ENCODE results near the gene LILRB4. TPM values are rescaled to one million over a fixed set of nuclear protein-coding genes. Genes with fewer than 3 reads are reported as not detected.

The LILRB4 gene
- total and polyA plus RNA-seq, 12 donors, result 0.83 to 26.4 (median 10.6) TPM

- Histone ChIP-seq H3K36me3 (replicated peaks in 1 of 2) (no peaks in the 10 kb centered on the region), H3K9me3 (replicated peaks in 1 of 3) (no peaks in the 10 kb centered on the region), H3K4me3 (no peak overlapping the region), H3K27ac (no peak overlapping the region), H3K4me1 (replicated peaks in 1 of 2) (no peaks in the 10 kb centered on the region), H3K27me3 (peaks cover 3% of the 10 kb centered on the region)
- WGBS, 4 donors, result 27 to 29% (median 28%) methylated on average over 6 of the region's 6 CpGs
- no peak for DNase-seq
- TF ChIP-seq CTCF (IDR thresholded peaks at IDR 0.05) (peak; percentile 36 to 56 (median 50)), POLR2A (IDR thresholded peaks at IDR 0.05) (no peak)
- intact Hi-C loops (cut with DNase I), result no loop called here
These were observed 9.5 kb upstream of the LILRB4 start for GRCh38 chr19:54653181-54653809.

GRCh38 chr19:54654447-54655321 is 8.1 kb upstream of the LILRB4 start:
- Histone ChIP-seq H3K27me3 (peaks cover 3% of the 10 kb centered on the region), H3K27ac (no peak overlapping the region), H3K4me3 (no peak overlapping the region), H3K9me3 (replicated peaks in 1 of 3) (no peaks in the 10 kb centered on the region), H3K36me3 (replicated peaks in 1 of 2) (no peaks in the 10 kb centered on the region), H3K4me1 (replicated peaks in 1 of 2) (no peaks in the 10 kb centered on the region)
- peak in 1 of 7 donors; percentile 35 for DNase-seq
- TF ChIP-seq CTCF (IDR thresholded peaks at IDR 0.05) (no peak), POLR2A (IDR thresholded peaks at IDR 0.05) (no peak)
- intact Hi-C loops (cut with DNase I), result no loop called here
- WGBS, 4 donors, result 62 to 75% (median 65%) methylated on average over 7 to 14 of the region's 14 CpGs

GRCh38 chr19:54659300-54659699 is 3.5 kb upstream of the LILRB4 start:
- no peaks in the 10 kb centered on the region for H3K4me1 ChIP-seq (replicated peaks in 1 of 2)
- H3K27me3 ChIP-seq, result no peaks in the 10 kb centered on the region
- no peak overlapping the region for H3K4me3 ChIP-seq
- intact Hi-C loops (cut with DNase I), result no loop called here
- DNase-seq, result no peak
- no peak for TF ChIP-seq POLR2A (IDR thresholded peaks at IDR 0.05)
- TF ChIP-seq CTCF (IDR thresholded peaks at IDR 0.05), result no peak
- no peaks in the 10 kb centered on the region for H3K9me3 ChIP-seq (replicated peaks in 1 of 3)
- WGBS, 4 donors, result 60 to 69% (median 66%) methylated on average over 6 of the region's 6 CpGs
- no peak overlapping the region for H3K27ac ChIP-seq
- H3K36me3 ChIP-seq (replicated peaks in 1 of 2), result no peaks in the 10 kb centered on the region

- H3K9me3 ChIP-seq (replicated peaks in 1 of 3), result no peaks in the 10 kb centered on the region
- no peak for TF ChIP-seq POLR2A (IDR thresholded peaks at IDR 0.05)
- no peak for TF ChIP-seq CTCF (IDR thresholded peaks at IDR 0.05)
- H3K36me3 ChIP-seq (replicated peaks in 1 of 2), result no peaks in the 10 kb centered on the region
- H3K27ac ChIP-seq, result no peak overlapping the region
- no peak overlapping the region for H3K4me3 ChIP-seq
- no peaks in the 10 kb centered on the region for H3K27me3 ChIP-seq
- WGBS, 4 donors, result 56 to 70% (median 58%) methylated on average over 5 of the region's 5 CpGs
- intact Hi-C loops (cut with DNase I), result no loop called here
- H3K4me1 ChIP-seq (replicated peaks in 1 of 2), result no peaks in the 10 kb centered on the region
- no peak for DNase-seq
These were observed 2.5 kb upstream of the LILRB4 start for GRCh38 chr19:54660306-54660705.
